ENCODE data around the gene FAM193B. TPM values are rescaled to one million over a fixed set of nuclear protein-coding genes. Genes with fewer than 3 reads are reported as not detected.

FAM193B gene
- total and polyA plus RNA-seq, 9 of the 15 experiments (the other 6 are each of a cell fraction or from before 2014, with no cell fraction given), result 4.4 to 76.4 (median 37.3) TPM

DNA sequence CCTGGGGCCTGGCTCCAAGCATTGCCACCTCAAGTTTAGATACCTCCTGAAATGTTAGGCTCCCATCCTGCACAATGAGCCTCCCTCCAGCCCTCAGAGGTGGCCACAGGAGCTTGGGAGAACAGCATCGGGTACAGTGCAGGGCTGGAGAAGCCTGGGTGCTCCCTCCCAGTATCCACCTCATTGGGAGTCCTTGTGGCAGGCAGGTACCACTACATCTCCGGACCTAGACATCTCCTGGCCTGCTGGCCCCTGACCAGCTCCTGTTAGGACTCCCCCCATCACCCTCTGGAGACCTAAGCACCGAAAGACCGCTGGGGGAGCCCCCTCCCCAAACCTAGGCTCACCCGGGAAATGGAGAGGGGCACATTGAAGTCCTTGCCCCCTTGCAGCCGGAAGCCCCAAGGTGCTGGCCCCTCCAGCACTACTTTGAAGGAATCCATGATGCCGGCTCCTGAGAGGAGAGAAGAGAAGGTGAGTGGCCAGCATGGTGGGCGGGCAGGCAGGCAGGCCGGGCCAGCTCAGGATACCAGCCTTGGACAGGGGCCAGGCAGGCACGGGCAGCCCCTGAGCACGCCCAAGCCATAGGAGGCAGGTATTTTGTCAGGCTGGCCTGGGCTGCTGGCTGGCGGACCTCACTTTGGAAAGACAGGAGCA lies 58.2 kb downstream of the FAM193B start:
- ChIA-PET POLR2A (interaction anchor here (0.5 to 2.1 kb wide), 14 partner anchors 9 to 152 kb away, joined by 3 to 11 read pairs (median 4); partner anchors contain the start of gene DOK3), CTCF (ENCODE audit: low intra/inter-chr PET ratio) (no interaction called here)
- peaks cover 42% of the 10 kb centered on the region; the same call in 2 of the 3 replicates for H3K36me3 ChIP-seq (ENCODE audit: control insufficient read depth, insufficient read depth, low read length)
- peak overlapping the region; percentile 95 for H3K27ac ChIP-seq (ENCODE audit: extremely low read depth, low read depth, low read length)
- intact Hi-C loops (cut with micrococcal nuclease) (loop anchor here (2.0 to 5.0 kb wide), 2 partner anchors 59 to 179 kb away; partner anchors contain the start of gene FAM193B), in situ Hi-C loops (cut with MboI) (no loop called here)
- ATAC-seq (peak; percentile 15), DNase-seq (ENCODE audit: extremely low read depth in 1 of 4, low spot score in 3 of 4) (peak; percentile 36 to 70 (median 44)), FAIRE-seq (no peak)
- peaks cover under 1% of the 10 kb centered on the region; the same call in 1 of the 2 replicates for H4K20me1 ChIP-seq (replicated peaks; ENCODE audit: control insufficient read depth, insufficient read depth, low read length)
- H3K9ac ChIP-seq (ENCODE audit: insufficient read depth in 1 of 2, low read depth in 2 of 2, low read length in 2 of 2), result peak overlapping the region; percentile 89 to 98
- no peaks in the 10 kb centered on the region for H3K9me1 ChIP-seq (ENCODE audit: control insufficient read depth, insufficient read depth, low read length)
- peak overlapping the region; percentile 36; the same call in 1 of the 2 replicates for H2AFZ ChIP-seq (ENCODE audit: low read depth, low read length)
- no peaks in the 10 kb centered on the region for H3K27me3 ChIP-seq (ENCODE audit: control insufficient read depth in 2 of 2, insufficient read depth in 2 of 2, low read length in 2 of 2)
- H3K4me3 ChIP-seq, result peak overlapping the region; percentile 82
- WGBS (ENCODE audit: insufficient coverage, low coverage, missing lambda C conversion rate), result 5% methylated on average over 9 of the region's 12 CpGs
- no peaks in the 10 kb centered on the region for H3K9me3 ChIP-seq (replicated peaks; ENCODE audit: control insufficient read depth, insufficient read depth, low read depth, low read length)
- no TSS peak for BruUV-seq (replicated peaks)
- H3K4me1 ChIP-seq (replicated peaks in 1 of 2; ENCODE audit: control insufficient read depth in 2 of 2, insufficient read depth in 2 of 2, low read length in 2 of 2), result peaks cover 58 to 96% of the 10 kb centered on the region in 2 experiments
- H3K79me2 ChIP-seq (ENCODE audit: control insufficient read depth, insufficient read depth, low read length), result peaks cover 51% of the 10 kb centered on the region
- peak overlapping the region; percentile 91 for H3K4me2 ChIP-seq (ENCODE audit: insufficient read depth, low read length)
- TF ChIP-seq BHLHE40 (IDR thresholded peaks at IDR 0.05; ENCODE audit: low read length), result peak; percentile 42; the same call in 1 of the 2 replicates
- TF ChIP-seq SMAD2 (IDR thresholded peaks at IDR 0.05; ENCODE audit: low read depth, low read length), result no peak
- TF ChIP-seq, protein P1, sequence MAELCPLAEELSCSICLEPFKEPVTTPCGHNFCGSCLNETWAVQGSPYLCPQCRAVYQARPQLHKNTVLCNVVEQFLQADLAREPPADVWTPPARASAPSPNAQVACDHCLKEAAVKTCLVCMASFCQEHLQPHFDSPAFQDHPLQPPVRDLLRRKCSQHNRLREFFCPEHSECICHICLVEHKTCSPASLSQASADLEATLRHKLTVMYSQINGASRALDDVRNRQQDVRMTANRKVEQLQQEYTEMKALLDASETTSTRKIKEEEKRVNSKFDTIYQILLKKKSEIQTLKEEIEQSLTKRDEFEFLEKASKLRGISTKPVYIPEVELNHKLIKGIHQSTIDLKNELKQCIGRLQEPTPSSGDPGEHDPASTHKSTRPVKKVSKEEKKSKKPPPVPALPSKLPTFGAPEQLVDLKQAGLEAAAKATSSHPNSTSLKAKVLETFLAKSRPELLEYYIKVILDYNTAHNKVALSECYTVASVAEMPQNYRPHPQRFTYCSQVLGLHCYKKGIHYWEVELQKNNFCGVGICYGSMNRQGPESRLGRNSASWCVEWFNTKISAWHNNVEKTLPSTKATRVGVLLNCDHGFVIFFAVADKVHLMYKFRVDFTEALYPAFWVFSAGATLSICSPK (IDR thresholded peaks at IDR 0.05; ENCODE audit: borderline replicate concordance), result no peak
- TF ChIP-seq FOXK2 (conservative IDR thresholded peaks at IDR 0.05 in 1 of 2, IDR thresholded peaks at IDR 0.05 in 1 of 2; ENCODE audit: low read depth in 2 of 2), result no peak
- TF ChIP-seq ZNF143 (CRISPR knock-in tag; IDR thresholded peaks at IDR 0.05), result no peak
- TF ChIP-seq HMG20B (CRISPR knock-in tag; IDR thresholded peaks at IDR 0.05), result peak; percentile 66; the same call in 1 of the 2 replicates
- TF ChIP-seq RUNX1 (IDR thresholded peaks at IDR 0.05; ENCODE audit: low read depth), result no peak
- TF ChIP-seq MAFF (IDR thresholded peaks at IDR 0.05; ENCODE audit: low read length), result no peak
- TF ChIP-seq NR2C2 (CRISPR knock-in tag; IDR thresholded peaks at IDR 0.05), result no peak
- peak; percentile 32; the same call in 1 of the 2 replicates for TF ChIP-seq NR2C2 (tag; IDR thresholded peaks at IDR 0.05)
- TF ChIP-seq FUS (optimal IDR thresholded peaks at IDR 0.05; ENCODE audit: low read depth, low read length), result no peak
- TF ChIP-seq, protein P2, sequence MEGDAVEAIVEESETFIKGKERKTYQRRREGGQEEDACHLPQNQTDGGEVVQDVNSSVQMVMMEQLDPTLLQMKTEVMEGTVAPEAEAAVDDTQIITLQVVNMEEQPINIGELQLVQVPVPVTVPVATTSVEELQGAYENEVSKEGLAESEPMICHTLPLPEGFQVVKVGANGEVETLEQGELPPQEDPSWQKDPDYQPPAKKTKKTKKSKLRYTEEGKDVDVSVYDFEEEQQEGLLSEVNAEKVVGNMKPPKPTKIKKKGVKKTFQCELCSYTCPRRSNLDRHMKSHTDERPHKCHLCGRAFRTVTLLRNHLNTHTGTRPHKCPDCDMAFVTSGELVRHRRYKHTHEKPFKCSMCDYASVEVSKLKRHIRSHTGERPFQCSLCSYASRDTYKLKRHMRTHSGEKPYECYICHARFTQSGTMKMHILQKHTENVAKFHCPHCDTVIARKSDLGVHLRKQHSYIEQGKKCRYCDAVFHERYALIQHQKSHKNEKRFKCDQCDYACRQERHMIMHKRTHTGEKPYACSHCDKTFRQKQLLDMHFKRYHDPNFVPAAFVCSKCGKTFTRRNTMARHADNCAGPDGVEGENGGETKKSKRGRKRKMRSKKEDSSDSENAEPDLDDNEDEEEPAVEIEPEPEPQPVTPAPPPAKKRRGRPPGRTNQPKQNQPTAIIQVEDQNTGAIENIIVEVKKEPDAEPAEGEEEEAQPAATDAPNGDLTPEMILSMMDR (IDR thresholded peaks at IDR 0.05 in 2 of 3, conservative IDR thresholded peaks at IDR 0.05 in 1 of 3; ENCODE audit: insufficient read depth in 2 of 3, low read depth in 1 of 3, low read length in 3 of 3), result peak; percentile 35 to 52 (median 45); a peak in 5 of 6 replicates
- no peak for TF ChIP-seq NEUROD1 (IDR thresholded peaks at IDR 0.05; ENCODE audit: borderline replicate concordance, low read depth, low read length, partially characterized antibody)
- no peak for TF ChIP-seq PRDM10 (IDR thresholded peaks at IDR 0.05; ENCODE audit: partially characterized antibody)
- TF ChIP-seq ZNF24 (IDR thresholded peaks at IDR 0.05), result no peak

Data from K562 (cell line).